GM18526 (cell line): ENCODE results near the gene ZSCAN2.

Experiments
- POLR2A ChIP-seq: IDR thresholded peaks from 3 replicates; pipeline ENCODE4 v1.6.1; 2011; ENCODE audit not compliant: insufficient read length; ENCODE audit errors: extremely low read depth

ZSCAN2 gene

DNA sequence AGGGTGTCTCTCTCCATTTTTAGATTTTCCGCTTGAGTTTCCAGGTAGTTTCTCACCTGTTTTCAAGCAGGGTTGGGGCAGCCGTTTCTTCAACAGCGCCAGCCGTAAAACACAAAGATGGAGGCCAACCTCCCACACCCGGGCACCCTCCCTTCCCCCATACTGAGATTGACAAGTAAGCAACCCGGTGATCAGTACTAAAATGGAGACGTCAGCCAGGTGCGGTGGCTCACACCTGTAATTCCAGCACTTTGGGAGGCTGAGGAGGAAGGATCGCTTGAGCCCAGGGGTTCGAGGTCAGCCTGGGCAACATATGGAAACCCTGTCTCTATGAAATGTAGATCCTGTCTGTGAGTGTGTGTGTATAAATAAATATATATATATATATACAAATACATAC, 903 bp upstream of the ZSCAN2 start:
- no peak for TF ChIP-seq POLR2A

DNA sequence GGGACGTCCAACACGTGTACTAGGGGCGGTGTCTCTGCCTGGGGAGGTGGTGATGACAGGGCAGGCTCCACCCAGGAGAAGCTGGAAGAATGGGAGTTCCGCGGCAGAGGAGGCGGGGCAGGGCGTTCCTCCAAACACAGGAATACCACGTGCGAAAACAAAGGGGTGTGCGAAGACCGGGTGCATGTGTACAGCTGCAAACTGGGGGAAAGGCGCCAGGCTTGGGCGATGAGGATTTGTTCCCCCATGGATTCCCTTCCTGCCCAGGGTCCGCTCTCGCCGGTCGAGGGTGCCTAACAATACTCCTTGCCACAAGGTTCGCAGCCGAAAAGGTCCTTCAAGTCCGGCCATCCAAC, 500 bp upstream of the ZSCAN2 start:
- TF ChIP-seq POLR2A, result no peak

DNA sequence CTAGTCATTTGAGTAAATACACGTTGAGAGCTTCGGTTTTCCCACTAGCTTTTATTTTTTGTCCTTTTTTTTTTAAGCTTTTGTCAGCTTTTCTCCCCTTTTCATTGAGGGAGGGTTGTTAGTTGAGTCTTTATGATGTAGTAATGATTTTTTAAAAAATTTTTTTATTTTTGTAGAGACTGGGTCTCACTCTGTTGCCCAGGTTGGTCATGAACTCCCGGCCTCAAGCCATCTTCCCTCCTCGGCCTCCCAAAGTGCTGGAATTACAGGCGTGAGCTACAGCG, 688 bp downstream of the ZSCAN2 start:
- TF ChIP-seq POLR2A, result no peak

- no peak for TF ChIP-seq POLR2A
These were observed 3.0 kb downstream of the ZSCAN2 start for GRCh38 chr15:84603630-84604379.

DNA sequence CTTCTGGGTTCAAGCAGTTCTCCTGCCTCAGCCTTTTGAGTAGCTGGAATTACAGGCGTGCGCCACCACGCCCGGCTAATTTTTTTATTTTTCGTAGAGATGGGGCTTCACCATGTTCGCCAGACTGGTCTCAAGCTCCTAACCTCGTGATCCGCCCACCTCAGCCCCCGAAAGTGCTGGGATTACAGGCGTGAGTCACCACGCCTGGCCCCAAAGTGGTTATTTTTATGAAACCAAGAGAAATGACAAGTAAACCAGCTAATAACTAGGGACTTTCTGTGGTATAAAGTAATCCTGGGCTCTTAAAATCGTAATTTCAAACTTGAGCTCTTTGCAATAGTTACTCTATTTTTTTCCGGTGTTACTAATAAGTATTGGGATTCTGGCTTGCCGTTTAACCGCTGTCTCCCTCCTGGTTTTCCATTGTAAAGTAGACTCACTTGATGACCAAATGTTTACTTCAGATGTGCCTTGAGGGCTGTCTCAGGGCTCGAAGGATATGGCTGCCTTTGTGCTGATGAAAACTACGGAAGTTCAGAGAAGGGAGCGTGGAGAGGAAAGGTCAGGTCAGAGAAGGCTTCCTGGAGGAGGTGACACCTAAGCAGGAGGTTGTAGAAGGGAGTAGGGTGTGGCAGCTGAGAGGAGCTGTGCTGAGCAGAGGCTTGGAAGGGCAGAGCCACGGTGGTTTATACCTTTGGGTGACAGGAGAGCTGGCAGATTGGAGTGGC, 4.2 kb downstream of the ZSCAN2 start:
- TF ChIP-seq POLR2A, result no peak

DNA sequence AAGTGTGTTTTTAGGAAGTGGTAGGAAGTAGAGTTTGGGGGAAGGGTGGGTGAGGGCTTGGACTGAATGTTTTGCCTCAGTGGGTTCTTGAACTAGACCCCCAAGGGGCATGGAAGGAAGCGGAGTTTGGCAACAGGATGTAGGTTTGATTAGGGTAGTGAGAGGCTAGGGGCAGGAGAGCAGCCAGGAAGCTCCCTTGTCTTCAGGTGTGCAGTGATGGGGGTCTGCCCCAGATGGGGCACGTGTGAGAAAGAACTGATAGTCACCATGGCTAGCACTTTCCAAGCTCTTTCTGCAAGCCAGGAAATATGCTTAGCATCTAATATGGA, 4.7 kb downstream of the ZSCAN2 start:
- TF ChIP-seq POLR2A, result no peak

GRCh38 chr15:84606653-84607120, 5.9 kb downstream of the ZSCAN2 start:
- TF ChIP-seq POLR2A, result no peak

DNA sequence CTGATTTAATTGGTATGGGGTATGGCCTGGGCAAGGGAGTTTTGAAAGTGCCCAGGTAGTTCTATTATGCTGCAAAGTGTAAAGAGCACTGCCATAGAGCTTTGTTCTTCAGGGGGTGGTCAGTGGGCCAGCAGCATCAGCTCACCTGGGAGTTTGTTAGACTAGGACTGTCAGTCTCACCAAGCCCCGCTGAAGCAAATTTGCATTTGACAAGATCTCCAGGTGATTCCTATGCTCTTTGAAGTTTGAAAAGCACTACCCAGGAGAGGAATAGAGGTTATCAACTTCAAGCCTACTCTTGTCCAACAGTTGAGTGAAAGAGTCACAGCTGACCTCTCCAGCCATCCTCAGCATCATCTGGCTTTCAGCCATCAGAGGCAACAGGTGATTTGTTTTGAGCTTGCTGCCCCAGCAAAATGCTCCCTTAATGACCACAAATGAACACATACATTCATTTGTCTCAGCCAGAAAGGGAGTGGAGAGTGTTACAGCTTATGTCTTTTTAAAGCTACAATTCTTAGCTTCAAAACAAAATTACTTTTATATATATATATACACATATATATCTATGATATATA, 8.0 kb downstream of the ZSCAN2 start:
- no peak for TF ChIP-seq POLR2A

GRCh38 chr15:84609818-84610525, 9.2 kb downstream of the ZSCAN2 start:
- TF ChIP-seq POLR2A, result no peak

DNA sequence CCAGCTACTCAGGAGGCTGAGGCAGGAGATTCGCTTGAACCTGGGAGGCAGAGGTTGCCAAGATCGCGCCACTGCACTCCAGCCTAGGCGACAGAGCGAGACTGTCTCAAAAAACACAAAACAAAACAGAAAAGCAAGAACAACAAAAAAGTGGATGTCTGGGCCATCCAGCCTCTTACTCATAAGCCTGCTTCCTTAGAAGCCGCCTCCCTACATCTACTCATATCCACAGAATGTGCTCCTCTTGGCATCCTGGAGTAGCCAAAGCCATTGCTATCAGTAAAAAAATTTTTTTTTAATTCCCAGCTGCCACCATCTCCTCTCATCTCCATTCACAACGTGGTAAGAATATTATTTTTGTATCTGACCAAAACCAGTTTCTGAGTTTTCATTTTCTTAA, 10.8 kb downstream of the ZSCAN2 start:
- TF ChIP-seq POLR2A, result no peak

DNA sequence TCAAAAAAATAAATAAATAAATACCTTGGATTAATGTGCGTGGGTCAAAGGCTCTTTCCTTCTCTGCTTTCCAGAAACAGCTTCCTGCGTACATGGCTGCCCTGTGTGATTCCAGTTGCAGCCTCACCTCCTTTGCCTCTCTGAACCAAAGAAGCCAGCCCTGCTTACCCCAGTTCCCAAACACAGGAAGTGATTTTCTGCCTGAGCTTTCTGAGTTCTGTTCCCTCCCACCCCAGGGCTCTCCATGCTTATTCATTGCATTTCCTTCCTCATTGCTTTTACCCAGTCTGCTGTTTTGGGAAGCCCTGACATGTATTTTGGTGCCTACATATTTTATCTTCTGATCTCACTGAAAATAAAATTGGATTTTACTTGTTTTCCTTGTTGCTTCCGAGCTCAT, 15.4 kb downstream of the ZSCAN2 start:
- TF ChIP-seq POLR2A, result no peak

GRCh38 chr15:84620626-84621025, 19.8 kb downstream of the ZSCAN2 start:
- TF ChIP-seq POLR2A, result no peak

DNA sequence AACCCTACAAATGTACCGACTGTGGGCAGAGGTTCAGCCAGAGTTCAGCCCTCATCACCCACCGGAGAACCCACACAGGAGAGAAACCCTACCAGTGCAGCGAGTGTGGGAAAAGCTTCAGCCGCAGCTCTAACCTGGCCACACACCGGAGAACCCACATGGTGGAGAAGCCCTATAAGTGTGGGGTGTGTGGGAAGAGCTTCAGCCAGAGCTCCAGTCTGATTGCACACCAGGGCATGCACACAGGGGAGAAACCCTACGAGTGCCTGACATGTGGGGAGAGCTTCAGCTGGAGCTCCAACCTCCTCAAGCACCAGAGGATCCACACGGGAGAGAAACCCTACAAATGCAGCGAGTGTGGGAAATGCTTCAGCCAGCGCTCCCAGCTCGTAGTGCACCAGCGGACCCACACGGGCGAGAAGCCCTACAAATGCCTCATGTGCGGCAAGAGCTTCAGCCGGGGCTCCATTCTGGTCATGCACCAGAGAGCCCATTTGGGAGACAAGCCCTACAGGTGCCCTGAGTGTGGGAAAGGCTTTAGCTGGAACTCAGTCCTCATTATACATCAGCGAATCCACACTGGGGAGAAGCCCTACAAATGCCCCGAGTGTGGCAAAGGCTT, 20.7 kb downstream of the ZSCAN2 start:
- no peak for TF ChIP-seq POLR2A

- TF ChIP-seq POLR2A, result no peak
These were observed 23.6 kb downstream of the ZSCAN2 start for GRCh38 chr15:84624359-84624758.

DNA sequence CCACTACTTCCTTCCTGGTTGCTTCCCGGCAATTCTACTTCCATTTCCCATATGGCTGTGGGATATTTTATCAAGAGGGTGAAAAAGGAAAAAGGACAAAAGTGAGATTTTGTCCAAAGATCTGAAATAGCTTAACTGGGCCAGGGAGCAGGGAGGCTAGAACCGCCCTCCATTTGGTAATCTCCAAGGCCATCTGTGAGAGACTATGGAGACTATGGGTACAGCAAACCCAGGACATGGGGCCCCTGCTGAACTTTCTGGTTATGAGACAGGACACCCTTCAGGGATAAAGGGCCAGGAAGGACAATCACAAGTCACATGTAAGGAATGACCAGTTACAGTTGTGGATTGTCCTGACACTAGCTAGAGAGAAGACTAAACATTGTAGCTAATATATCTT, 24.3 kb downstream of the ZSCAN2 start:
- TF ChIP-seq POLR2A, result no peak

DNA sequence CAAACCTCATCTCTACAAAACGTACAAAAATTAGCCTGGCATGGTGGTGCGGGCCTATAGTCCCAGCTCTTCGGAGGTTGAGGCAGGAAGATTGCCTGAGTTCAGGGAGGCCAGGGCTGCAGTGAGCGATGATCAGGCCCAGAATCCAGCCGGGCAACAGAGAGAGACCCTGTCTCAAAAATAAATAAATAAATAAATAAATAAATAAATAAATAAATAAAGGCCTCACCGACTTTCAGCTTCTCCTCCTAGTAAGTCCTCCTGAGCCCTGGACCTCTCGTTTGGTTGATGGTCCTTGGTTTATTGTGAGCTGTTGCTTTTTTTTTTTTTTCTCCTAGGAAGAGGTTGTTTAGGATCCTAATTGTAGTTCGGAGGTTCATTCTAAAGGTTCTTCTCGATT, 28.2 kb downstream of the ZSCAN2 start:
- TF ChIP-seq POLR2A, result no peak

DNA sequence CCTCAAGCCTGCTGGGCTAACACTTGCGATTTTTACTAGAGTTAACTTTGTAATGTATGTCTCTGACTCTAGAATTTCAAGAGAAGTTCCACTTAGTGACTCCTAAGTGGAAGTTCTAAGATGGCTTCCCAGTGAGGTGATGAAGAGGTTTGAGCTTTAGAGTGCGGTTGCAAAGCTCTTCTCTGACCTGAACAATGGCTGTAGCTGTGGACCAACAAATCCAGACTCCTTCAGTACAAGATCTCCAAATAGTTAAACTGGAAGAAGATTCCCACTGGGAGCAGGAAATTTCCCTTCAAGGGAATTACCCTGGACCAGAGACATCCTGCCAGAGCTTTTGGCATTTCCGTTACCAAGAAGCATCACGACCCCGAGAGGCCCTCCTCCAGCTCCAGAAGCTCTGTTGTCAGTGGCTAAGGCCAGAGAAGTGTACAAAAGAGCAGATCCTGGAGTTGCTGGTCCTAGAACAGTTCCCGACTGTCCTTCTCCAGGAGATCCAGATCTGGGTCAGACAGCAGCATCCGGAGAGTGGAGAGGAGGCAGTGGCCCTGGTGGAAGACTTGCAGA, 31.0 kb downstream of the ZSCAN2 start:
- no peak for TF ChIP-seq POLR2A
